Endodermal cell (in vitro differentiated cells): ENCODE measurements around the gene TEDDM1. TPM values are rescaled to one million over a fixed set of nuclear protein-coding genes. Genes with fewer than 3 reads are reported as not detected.

ENCODE experiments used
- DNase-seq: peaks from one replicate; pipeline ENCODE4 v3.0.0-alpha.2; 2017
- H3K27ac ChIP-seq: 2 replicates; pipeline ENCODE4 v1.5.1; 2013; ENCODE audit warnings: mild to moderate bottlenecking, low read depth, low read length, moderate library complexity
- H3K27me3 ChIP-seq: 2 replicates; pipeline ENCODE4 v1.6.1; 2013; ENCODE audit warnings: mild to moderate bottlenecking, low read length, moderate library complexity; ENCODE audit not compliant: insufficient read depth, control insufficient read depth, poor library complexity, severe bottlenecking
- H3K36me3 ChIP-seq: 2 replicates; pipeline ENCODE4 v1.7.0; 2013; ENCODE audit warnings: mild to moderate bottlenecking, low read length, moderate library complexity; ENCODE audit not compliant: control insufficient read depth, insufficient read depth
- H3K4me1 ChIP-seq: one replicate; pipeline ENCODE4 v1.7.0; 2013; ENCODE audit warnings: low read length; ENCODE audit not compliant: control insufficient read depth, insufficient read depth
- H3K4me3 ChIP-seq: 2 replicates; pipeline ENCODE4 v1.5.1; 2013; ENCODE audit warnings: mild to moderate bottlenecking, low read length, moderate library complexity
- H3K9ac ChIP-seq: 2 replicates; pipeline ENCODE4 v1.6.1; 2013; ENCODE audit warnings: mild to moderate bottlenecking, low read length, moderate library complexity; ENCODE audit not compliant: poor library complexity, severe bottlenecking; ENCODE audit errors: extremely low read depth
- H3K9me3 ChIP-seq: 2 replicates; pipeline ENCODE4 v1.6.1; 2013; ENCODE audit warnings: mild to moderate bottlenecking, low read length, moderate library complexity; ENCODE audit not compliant: control insufficient read depth
- H3K27ac Mint-ChIP-seq: 2 replicates; pipeline ENCODE4 v1.8.0; 2020; ENCODE audit warnings: mixed read lengths
- H3K27me3 Mint-ChIP-seq: 2 replicates; pipeline ENCODE4 v1.8.0; 2021; ENCODE audit warnings: mild to moderate bottlenecking, mixed read lengths; ENCODE audit not compliant: insufficient read depth
- H3K36me3 Mint-ChIP-seq: 2 replicates; pipeline ENCODE4 v1.8.0; 2020; ENCODE audit warnings: low read depth, mixed read lengths
- H3K4me1 Mint-ChIP-seq: 2 replicates; pipeline ENCODE4 v1.8.0; 2020; ENCODE audit warnings: mixed read lengths
- H3K4me3 Mint-ChIP-seq: 2 replicates; pipeline ENCODE4 v1.8.0; 2020; ENCODE audit warnings: mild to moderate bottlenecking, moderate library complexity, mixed read lengths
- H3K9me3 Mint-ChIP-seq: 2 replicates; pipeline ENCODE4 v1.8.0; 2020; ENCODE audit warnings: mild to moderate bottlenecking, mixed read lengths
- CTCF ChIP-seq: fragments of 200-600 bp; sonication (generic); conservative IDR thresholded peaks from 2 replicates; pipeline ENCODE4 v1.5.0; 2021; ENCODE audit warnings: antibody characterized with exemption, mild to moderate bottlenecking
- WGBS, 2 experiments: methylation state at CpG; one replicate each; pipeline versions ENCODE4 v1.1.5 to v1.1.7; 2013; ENCODE audit warnings: missing lambda C conversion rate in 2 of 2, mixed read lengths in 1 of 2; ENCODE audit not compliant: insufficient coverage in 1 of 2, insufficient read length in 1 of 2; 5-methylcytosine and 5-hydroxymethylcytosine counted together
- total RNA-seq, 2 donors: library from RNA; stranded (reverse); fragmentation: NEBNext Ultra II Directional in 1 of 2; extraction: Animal tissue kit (Norgen Biotek cat#: 25700) in 1 of 2; gene quantifications; 2 replicates in 1 of 2; 3 replicates in 1 of 2; pipeline ENCODE4 v1.2.1, GENCODE V29; 2021

Gene TEDDM1
- total RNA-seq, 2 donors from 2014 or later: not detected

DNA sequence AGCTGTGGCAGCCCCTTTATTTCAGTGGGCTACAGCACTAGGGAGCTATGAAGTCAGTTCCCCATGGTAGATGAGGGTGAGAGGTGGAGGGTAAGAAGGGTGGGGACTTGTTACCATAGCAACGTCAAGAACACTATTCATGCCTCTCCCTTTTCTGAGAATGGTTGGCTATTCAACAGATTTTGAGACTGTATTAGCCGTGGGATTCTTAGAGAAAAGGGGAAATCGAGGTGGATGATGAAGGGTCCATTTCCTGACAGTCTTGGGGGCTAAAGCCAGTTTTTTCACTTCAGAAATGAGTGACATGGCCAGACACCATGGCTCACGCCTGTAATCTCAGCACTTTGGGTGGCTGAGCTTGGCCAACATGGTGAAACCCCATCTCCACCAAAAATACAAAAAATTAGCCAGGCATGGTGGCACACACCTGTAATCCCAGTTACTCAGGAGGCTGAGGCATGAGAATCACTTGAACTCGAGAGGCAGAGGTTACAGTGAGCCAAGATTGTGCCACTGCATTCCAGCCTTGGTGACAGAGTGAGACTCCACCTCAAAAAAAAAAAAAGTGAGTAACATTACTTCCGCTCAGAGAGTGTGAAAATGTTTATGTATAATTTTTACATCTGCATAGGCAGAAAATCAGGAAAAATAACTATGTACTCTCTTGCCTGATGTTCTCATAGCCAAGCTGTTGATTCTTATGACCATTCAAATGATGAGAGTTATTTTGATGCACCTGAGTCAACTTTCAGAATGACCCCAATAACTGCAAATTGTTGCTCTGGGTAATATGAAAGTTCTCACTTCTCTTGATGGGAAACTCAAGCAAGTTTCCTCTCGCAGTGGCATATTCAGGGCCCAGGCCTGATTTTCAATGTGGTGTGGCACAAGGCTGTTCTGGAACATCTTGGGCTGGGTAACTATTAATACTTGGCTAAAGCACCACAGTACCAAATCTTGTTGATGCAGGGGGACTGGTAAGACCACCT is 26.3 kb upstream of the TEDDM1 start:
- no peaks in the 10 kb centered on the region for H3K36me3 ChIP-seq
- WGBS, 2 experiments: 89 to 92% methylated on average over 5 to 7 of the region's 7 CpGs
- DNase-seq: no peak
- H3K9ac ChIP-seq: no peak overlapping the region
- H3K27ac Mint-ChIP-seq: no peak overlapping the region
- H3K27ac ChIP-seq: no peak overlapping the region
- H3K27me3 ChIP-seq: no peaks in the 10 kb centered on the region
- no peak overlapping the region for H3K4me3 ChIP-seq
- peaks cover 7% of the 10 kb centered on the region for H3K9me3 Mint-ChIP-seq
- H3K27me3 Mint-ChIP-seq: no peaks in the 10 kb centered on the region
- no peaks in the 10 kb centered on the region for H3K36me3 Mint-ChIP-seq
- peaks cover 8% of the 10 kb centered on the region for H3K4me1 Mint-ChIP-seq
- no peaks in the 10 kb centered on the region for H3K9me3 ChIP-seq
- TF ChIP-seq CTCF: no peak
- no peak overlapping the region for H3K4me3 Mint-ChIP-seq
- no peaks in the 10 kb centered on the region for H3K4me1 ChIP-seq

DNA sequence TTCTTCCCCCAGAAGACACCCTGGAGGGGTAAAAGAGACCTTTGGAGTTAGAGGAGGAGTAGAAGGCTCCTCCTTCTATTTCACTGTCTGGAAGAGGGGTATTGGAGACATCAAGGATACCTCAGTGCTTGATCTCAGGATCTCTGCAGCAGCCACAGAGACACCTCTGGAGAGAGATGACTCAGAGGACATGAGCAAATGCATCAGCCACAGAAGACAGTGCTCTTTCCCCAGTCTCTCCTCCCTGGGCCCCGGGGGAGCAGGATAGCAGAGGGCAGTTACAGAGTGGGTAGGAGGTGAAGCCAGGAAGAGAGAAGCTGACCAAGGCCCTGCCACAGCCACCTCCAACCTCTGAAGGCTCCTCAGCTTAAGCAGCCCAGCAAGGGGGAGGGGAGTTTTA is 15.3 kb upstream of the TEDDM1 start:
- 90% methylated on average over 1 of the region's 1 CpG; no CpG with 5 or more reads in 1 of the 2 experiments for WGBS, 2 experiments
- Histone ChIP-seq H3K4me3 (no peak overlapping the region), H3K27ac (no peak overlapping the region), H3K4me1 (no peaks in the 10 kb centered on the region), H3K9ac (no peak overlapping the region), H3K9me3 (no peaks in the 10 kb centered on the region), H3K27me3 (no peaks in the 10 kb centered on the region), H3K36me3 (no peaks in the 10 kb centered on the region)
- Mint-ChIP-seq H3K36me3 (no peaks in the 10 kb centered on the region), H3K27me3 (no peaks in the 10 kb centered on the region), H3K9me3 (no peaks in the 10 kb centered on the region), H3K4me3 (no peak overlapping the region), H3K4me1 (no peaks in the 10 kb centered on the region), H3K27ac (no peak overlapping the region)
- TF ChIP-seq CTCF: no peak
- no peak for DNase-seq

DNA sequence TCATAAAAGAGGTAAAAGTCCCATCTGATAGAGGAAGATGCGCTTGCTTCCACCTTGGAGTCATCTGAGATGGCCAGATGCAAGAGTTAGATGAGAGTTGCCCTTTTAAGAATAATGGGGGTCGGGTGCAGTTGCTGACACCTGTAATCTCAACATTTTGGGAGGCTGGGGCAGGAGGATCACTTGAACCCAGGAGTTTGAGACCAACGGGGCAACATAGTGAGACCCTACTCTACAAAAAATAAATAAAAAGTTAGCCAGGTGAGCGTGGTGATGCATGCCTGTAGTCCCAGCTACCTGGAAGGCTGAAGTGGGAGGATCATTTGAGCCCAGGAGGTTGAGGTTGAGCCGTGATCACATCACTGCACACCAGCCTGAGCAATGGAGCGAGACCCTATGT is 13.5 kb upstream of the TEDDM1 start:
- H3K9me3 ChIP-seq: no peaks in the 10 kb centered on the region
- Mint-ChIP-seq H3K9me3 (no peaks in the 10 kb centered on the region), H3K4me1 (peaks cover 2% of the 10 kb centered on the region), H3K36me3 (no peaks in the 10 kb centered on the region), H3K27ac (no peak overlapping the region), H3K4me3 (no peak overlapping the region), H3K27me3 (no peaks in the 10 kb centered on the region)
- H3K4me1 ChIP-seq: no peaks in the 10 kb centered on the region
- no peak for TF ChIP-seq CTCF
- DNase-seq: no peak
- no peak overlapping the region for H3K9ac ChIP-seq
- no peaks in the 10 kb centered on the region for H3K36me3 ChIP-seq
- no peaks in the 10 kb centered on the region for H3K27me3 ChIP-seq
- 85 to 95% methylated on average over 3 to 6 of the region's 6 CpGs for WGBS, 2 experiments
- H3K27ac ChIP-seq: no peak overlapping the region
- no peak overlapping the region for H3K4me3 ChIP-seq
